NCI-H146 (cell line): ENCODE measurements around the gene PYGB.

Experiments used
- DNase-seq: peaks from one replicate; lab custom pipeline; 2025; lab: John Stamatoyannopoulos, UW

The PYGB gene

GRCh38 chr20:25247956-25248785 lies at the start of gene PYGB:
Gene PYGB (plus strand): TSS chr20:25248085. CDS start chr20:25248179, 94 bp downstream.
- DNase-seq: peak; percentile 89

GRCh38 chr20:25198663-25199383 lies 49.1 kb upstream of the PYGB start:
- no peak for DNase-seq

- DNase-seq: no peak
Measured at GRCh38 chr20:25199473-25200260, 48.2 kb upstream of the PYGB start.

GRCh38 chr20:25203089-25203488 lies 44.8 kb upstream of the PYGB start:
- no peak for DNase-seq

GRCh38 chr20:25203871-25204320 lies 44.0 kb upstream of the PYGB start:
- no peak for DNase-seq

GRCh38 chr20:25204550-25205276 lies 43.2 kb upstream of the PYGB start:
- DNase-seq: no peak

- DNase-seq: no peak
Measured at GRCh38 chr20:25205277-25206062, 42.4 kb upstream of the PYGB start.

GRCh38 chr20:25206063-25206403 lies 41.9 kb upstream of the PYGB start:
- no peak for DNase-seq

- no peak for DNase-seq
Measured at GRCh38 chr20:25206548-25206947, 41.3 kb upstream of the PYGB start.

GRCh38 chr20:25207149-25207959 lies 40.5 kb upstream of the PYGB start:
- no peak for DNase-seq

- no peak for DNase-seq
Measured at GRCh38 chr20:25207960-25208534, 39.8 kb upstream of the PYGB start.

GRCh38 chr20:25209400-25209799 lies 38.5 kb upstream of the PYGB start:
- no peak for DNase-seq

GRCh38 chr20:25209911-25210310 lies 38.0 kb upstream of the PYGB start:
- DNase-seq: no peak

- DNase-seq: no peak
Measured at GRCh38 chr20:25211273-25211672, 36.6 kb upstream of the PYGB start.

GRCh38 chr20:25212242-25212641 lies 35.6 kb upstream of the PYGB start:
- no peak for DNase-seq

- DNase-seq: no peak
Measured at GRCh38 chr20:25213566-25214425, 34.1 kb upstream of the PYGB start.

GRCh38 chr20:25214426-25214790 lies 33.5 kb upstream of the PYGB start:
- no peak for DNase-seq

GRCh38 chr20:25214819-25215218 lies 33.1 kb upstream of the PYGB start:
- no peak for DNase-seq

GRCh38 chr20:25215521-25215920 lies 32.4 kb upstream of the PYGB start:
- DNase-seq: no peak
